ENCODE data around the gene PRAMEF2. TPM values are rescaled to one million over a fixed set of nuclear protein-coding genes. Genes with fewer than 3 reads are reported as not detected.

Gene PRAMEF2, protein sequence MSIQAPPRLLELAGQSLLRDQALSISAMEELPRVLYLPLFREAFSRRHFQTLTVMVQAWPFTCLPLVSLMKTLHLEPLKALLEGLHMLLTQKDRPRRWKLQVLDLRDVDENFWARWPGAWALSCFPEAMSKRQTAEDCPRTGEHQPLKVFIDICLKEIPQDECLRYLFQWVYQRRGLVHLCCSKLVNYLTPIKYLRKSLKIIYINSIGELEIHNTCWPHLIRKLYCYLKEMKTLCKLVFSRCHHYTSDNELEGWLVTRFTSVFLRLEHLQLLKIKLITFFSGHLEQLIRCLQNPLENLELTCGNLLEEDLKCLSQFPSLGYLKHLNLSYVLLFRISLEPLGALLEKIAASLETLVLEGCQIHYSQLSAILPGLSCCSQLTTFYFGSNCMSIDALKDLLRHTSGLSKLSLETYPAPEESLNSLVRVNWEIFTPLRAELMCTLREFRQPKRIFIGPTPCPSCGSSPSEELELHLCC
- not detected in 2 replicates for total RNA-seq

DNA sequence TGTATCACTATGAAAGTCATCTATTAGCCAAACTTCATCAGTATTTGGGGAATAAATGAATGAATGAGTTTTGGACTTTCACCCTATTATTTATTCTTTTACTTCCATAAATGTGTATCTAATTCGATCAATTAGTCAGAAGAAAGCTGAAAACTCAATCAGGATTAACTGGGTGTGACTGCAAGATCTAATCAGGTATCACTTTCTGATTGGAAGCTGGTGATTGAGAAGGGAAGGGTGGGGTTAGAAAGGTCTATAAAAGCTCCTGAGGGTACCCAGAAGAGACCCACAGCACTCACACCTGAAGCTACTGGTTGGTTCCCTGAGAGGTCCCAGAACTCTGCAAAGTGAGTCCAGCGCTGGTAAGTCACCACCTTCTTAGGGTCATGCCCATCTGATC, at the start of gene PRAMEF2:
Gene PRAMEF2 (plus strand): TSS at position 301 of the 400 bp plus-strand sequence. CDS start 1,924 bp downstream, outside the sequence.

DNA sequence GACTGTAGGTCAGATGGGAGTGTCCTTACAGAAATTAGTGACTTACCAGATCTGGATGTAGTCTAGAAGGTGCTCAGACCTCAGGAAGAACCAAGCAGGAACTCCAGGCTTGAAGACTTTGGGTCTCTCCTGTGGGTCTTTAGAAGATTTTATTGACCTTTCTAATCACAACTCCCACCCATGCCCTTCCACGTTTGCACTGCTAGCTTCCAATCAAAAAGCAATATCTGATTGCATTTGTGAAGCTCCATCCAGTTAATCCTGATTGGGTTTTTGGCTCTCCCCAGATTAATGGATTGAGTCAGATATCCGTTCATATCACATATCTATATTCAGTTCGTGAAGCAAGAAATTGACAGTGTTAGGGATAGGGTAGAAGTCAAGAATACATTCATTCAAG, 25.6 kb upstream of the PRAMEF2 start, which contains the start of gene PRAMEF11:
Gene PRAMEF11 (minus strand): TSS at position 101 of the 400 bp plus-strand sequence. CDS start 2,621 bp downstream, outside the sequence.

GRCh38 chr1:12848620-12849019, 8.3 kb upstream of the PRAMEF2 start, which contains the start of gene HNRNPCL1:
HNRNPCL1 (minus strand) TSS chr1:12848720; CDS start chr1:12848289, 431 bp downstream.

GRCh38 chr1:12886101-12886500, 29.2 kb downstream of the PRAMEF2 start, which contains the start of gene PRAMEF4:
PRAMEF4 (minus strand) TSS chr1:12886201; CDS start chr1:12883394, 2,807 bp downstream.

DNA sequence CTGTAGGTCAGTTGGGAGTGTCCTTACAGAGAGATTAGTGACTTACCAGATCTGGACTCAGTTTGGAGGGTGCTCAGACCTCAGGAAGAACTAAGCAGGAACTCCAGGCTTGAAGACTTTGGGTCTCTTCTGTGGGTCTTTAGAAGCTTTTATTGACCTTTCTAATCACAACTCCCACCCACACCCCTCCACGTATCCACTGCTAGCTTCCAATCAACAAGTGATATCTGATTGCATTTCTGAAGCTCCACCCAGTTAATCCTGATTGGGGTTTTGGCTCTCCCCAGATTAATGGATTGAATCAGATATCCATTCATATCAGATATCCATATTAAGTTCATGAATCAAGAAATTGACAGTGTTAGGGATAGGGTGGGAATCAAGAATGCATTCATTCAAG, 41.3 kb downstream of the PRAMEF2 start, which contains the start of gene PRAMEF10:
Gene PRAMEF10 (minus strand): TSS at position 101 of the 400 bp plus-strand sequence. CDS start 2,423 bp downstream, outside the sequence.

Other genes starting within 250 kb of the PRAMEF2 start
- gene DHRS3, start 238.9 kb upstream of the PRAMEF2 start, total RNA-seq = 18.2 and 27.4 TPM in 2 replicates
- gene AADACL4, start 213.0 kb upstream of the PRAMEF2 start, total RNA-seq = not detected in 2 replicates
- not detected in 2 replicates for gene AADACL3, start 141.0 kb upstream of the PRAMEF2 start, total RNA-seq
- gene CFAP107, start 110.9 kb upstream of the PRAMEF2 start, total RNA-seq = not detected in 2 replicates
- gene PRAMEF12, start 83.3 kb upstream of the PRAMEF2 start, total RNA-seq = not detected in 2 replicates
- not detected in 2 replicates for gene PRAMEF1, start 65.7 kb upstream of the PRAMEF2 start, total RNA-seq
- gene PRAMEF11, start 25.7 kb upstream of the PRAMEF2 start, total RNA-seq = not detected in 2 replicates
- gene HNRNPCL1, start 8.4 kb upstream of the PRAMEF2 start, total RNA-seq = not detected in 2 replicates
- not detected in 2 replicates for gene PRAMEF4, start 29.1 kb downstream of the PRAMEF2 start, total RNA-seq
- not detected in 2 replicates for gene PRAMEF10, start 41.2 kb downstream of the PRAMEF2 start, total RNA-seq
- not detected in 2 replicates for gene PRAMEF7, start 59.5 kb downstream of the PRAMEF2 start, total RNA-seq
- gene PRAMEF6, start 90.5 kb downstream of the PRAMEF2 start, total RNA-seq = not detected in 2 replicates
- gene PRAMEF27, start 199.5 kb downstream of the PRAMEF2 start, total RNA-seq = not detected in 2 replicates
- gene HNRNPCL3, start 203.7 kb downstream of the PRAMEF2 start, total RNA-seq = not detected in 2 replicates
- gene PRAMEF25, start 213.7 kb downstream of the PRAMEF2 start, total RNA-seq = not detected in 2 replicates

Data from airway epithelial cell (primary cell).